ENCODE measurements around the gene GTF2H3. TPM values are rescaled to one million over a fixed set of nuclear protein-coding genes. Genes with fewer than 3 reads are reported as not detected.

The GTF2H3 gene
- total and polyA plus RNA-seq, 2 experiments from 2014 or later, result 10.5 to 27.7 TPM

GRCh38 chr12:123591702-123592481 lies 41.7 kb upstream of the GTF2H3 start:
- Mint-ChIP-seq H3K4me3 (no peak overlapping the region), H3K27ac (no peak overlapping the region), H3K9me3 (no peaks in the 10 kb centered on the region), H3K27me3 (ENCODE audit: insufficient read depth, low read depth, poor library complexity) (peaks cover 2% of the 10 kb centered on the region), H3K4me1 (no peaks in the 10 kb centered on the region), H3K36me3 (ENCODE audit: low read depth) (peaks cover 69% of the 10 kb centered on the region)
- ATAC-seq, result no peak
- Histone ChIP-seq H3K4me1 (ENCODE audit: insufficient read depth) (no peaks in the 10 kb centered on the region), H3K79me2 (replicated peaks; ENCODE audit: insufficient read depth) (peaks cover 86% of the 10 kb centered on the region), H3K4me2 (no peak overlapping the region), H3K27ac (ENCODE audit: low read depth) (no peak overlapping the region), H3K4me3 (no peak overlapping the region), H3F3A (replicated peaks; ENCODE audit: low read depth) (0 out of 2 replicates have a peak, but pooled peaks cover 3% of the 10 kb centered on the region), H2AFZ (no peak overlapping the region), H3K27me3 (ENCODE audit: insufficient read depth) (no peaks in the 10 kb centered on the region), H4K20me1 (replicated peaks; ENCODE audit: insufficient read depth) (peaks cover 56% of the 10 kb centered on the region), H3K36me3 (ENCODE audit: insufficient read depth) (peaks cover 70% of the 10 kb centered on the region), H3K9me2 (ENCODE audit: insufficient read depth) (no peaks in the 10 kb centered on the region)
- TF ChIP-seq, protein P1, sequence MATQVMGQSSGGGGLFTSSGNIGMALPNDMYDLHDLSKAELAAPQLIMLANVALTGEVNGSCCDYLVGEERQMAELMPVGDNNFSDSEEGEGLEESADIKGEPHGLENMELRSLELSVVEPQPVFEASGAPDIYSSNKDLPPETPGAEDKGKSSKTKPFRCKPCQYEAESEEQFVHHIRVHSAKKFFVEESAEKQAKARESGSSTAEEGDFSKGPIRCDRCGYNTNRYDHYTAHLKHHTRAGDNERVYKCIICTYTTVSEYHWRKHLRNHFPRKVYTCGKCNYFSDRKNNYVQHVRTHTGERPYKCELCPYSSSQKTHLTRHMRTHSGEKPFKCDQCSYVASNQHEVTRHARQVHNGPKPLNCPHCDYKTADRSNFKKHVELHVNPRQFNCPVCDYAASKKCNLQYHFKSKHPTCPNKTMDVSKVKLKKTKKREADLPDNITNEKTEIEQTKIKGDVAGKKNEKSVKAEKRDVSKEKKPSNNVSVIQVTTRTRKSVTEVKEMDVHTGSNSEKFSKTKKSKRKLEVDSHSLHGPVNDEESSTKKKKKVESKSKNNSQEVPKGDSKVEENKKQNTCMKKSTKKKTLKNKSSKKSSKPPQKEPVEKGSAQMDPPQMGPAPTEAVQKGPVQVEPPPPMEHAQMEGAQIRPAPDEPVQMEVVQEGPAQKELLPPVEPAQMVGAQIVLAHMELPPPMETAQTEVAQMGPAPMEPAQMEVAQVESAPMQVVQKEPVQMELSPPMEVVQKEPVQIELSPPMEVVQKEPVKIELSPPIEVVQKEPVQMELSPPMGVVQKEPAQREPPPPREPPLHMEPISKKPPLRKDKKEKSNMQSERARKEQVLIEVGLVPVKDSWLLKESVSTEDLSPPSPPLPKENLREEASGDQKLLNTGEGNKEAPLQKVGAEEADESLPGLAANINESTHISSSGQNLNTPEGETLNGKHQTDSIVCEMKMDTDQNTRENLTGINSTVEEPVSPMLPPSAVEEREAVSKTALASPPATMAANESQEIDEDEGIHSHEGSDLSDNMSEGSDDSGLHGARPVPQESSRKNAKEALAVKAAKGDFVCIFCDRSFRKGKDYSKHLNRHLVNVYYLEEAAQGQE (IDR thresholded peaks at IDR 0.05; ENCODE audit: unreplicated experiment), result no peak
- TF ChIP-seq CREB1 (CRISPR knock-in tag; IDR thresholded peaks at IDR 0.05; ENCODE audit: low read depth), result no peak
- TF ChIP-seq, protein P2, sequence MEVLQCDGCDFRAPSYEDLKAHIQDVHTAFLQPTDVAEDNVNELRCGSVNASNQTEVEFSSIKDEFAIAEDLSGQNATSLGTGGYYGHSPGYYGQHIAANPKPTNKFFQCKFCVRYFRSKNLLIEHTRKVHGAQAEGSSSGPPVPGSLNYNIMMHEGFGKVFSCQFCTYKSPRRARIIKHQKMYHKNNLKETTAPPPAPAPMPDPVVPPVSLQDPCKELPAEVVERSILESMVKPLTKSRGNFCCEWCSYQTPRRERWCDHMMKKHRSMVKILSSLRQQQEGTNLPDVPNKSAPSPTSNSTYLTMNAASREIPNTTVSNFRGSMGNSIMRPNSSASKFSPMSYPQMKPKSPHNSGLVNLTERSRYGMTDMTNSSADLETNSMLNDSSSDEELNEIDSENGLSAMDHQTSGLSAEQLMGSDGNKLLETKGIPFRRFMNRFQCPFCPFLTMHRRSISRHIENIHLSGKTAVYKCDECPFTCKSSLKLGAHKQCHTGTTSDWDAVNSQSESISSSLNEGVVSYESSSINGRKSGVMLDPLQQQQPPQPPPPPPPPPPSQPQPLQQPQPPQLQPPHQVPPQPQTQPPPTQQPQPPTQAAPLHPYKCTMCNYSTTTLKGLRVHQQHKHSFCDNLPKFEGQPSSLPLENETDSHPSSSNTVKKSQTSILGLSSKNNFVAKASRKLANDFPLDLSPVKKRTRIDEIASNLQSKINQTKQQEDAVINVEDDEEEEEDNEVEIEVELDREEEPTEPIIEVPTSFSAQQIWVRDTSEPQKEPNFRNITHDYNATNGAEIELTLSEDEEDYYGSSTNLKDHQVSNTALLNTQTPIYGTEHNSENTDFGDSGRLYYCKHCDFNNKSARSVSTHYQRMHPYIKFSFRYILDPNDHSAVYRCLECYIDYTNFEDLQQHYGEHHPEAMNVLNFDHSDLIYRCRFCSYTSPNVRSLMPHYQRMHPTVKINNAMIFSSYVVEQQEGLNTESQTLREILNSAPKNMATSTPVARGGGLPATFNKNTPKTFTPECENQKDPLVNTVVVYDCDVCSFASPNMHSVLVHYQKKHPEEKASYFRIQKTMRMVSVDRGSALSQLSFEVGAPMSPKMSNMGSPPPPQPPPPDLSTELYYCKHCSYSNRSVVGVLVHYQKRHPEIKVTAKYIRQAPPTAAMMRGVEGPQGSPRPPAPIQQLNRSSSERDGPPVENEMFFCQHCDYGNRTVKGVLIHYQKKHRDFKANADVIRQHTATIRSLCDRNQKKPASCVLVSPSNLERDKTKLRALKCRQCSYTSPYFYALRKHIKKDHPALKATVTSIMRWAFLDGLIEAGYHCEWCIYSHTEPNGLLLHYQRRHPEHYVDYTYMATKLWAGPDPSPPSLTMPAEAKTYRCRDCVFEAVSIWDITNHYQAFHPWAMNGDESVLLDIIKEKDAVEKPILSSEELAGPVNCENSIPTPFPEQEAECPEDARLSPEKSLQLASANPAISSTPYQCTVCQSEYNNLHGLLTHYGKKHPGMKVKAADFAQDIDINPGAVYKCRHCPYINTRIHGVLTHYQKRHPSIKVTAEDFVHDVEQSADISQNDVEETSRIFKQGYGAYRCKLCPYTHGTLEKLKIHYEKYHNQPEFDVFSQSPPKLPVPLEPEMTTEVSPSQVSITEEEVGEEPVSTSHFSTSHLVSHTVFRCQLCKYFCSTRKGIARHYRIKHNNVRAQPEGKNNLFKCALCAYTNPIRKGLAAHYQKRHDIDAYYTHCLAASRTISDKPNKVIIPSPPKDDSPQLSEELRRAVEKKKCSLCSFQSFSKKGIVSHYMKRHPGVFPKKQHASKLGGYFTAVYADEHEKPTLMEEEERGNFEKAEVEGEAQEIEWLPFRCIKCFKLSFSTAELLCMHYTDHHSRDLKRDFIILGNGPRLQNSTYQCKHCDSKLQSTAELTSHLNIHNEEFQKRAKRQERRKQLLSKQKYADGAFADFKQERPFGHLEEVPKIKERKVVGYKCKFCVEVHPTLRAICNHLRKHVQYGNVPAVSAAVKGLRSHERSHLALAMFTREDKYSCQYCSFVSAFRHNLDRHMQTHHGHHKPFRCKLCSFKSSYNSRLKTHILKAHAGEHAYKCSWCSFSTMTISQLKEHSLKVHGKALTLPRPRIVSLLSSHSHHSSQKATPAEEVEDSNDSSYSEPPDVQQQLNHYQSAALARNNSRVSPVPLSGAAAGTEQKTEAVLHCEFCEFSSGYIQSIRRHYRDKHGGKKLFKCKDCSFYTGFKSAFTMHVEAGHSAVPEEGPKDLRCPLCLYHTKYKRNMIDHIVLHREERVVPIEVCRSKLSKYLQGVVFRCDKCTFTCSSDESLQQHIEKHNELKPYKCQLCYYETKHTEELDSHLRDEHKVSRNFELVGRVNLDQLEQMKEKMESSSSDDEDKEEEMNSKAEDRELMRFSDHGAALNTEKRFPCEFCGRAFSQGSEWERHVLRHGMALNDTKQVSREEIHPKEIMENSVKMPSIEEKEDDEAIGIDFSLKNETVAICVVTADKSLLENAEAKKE (CRISPR knock-in tag; IDR thresholded peaks at IDR 0.05), result no peak
- no peak for TF ChIP-seq ZNF114 (CRISPR knock-in tag; IDR thresholded peaks at IDR 0.05)
- no peak for TF ChIP-seq POLR2AphosphoS5 (IDR thresholded peaks at IDR 0.05; ENCODE audit: low read depth)
- no peak for TF ChIP-seq EZH2phosphoT487 (IDR thresholded peaks at IDR 0.05; ENCODE audit: unreplicated experiment)
- TF ChIP-seq ZNF331 (CRISPR knock-in tag; IDR thresholded peaks at IDR 0.05; ENCODE audit: low read depth), result no peak
- no peak for TF ChIP-seq NANOG (IDR thresholded peaks at IDR 0.05; ENCODE audit: borderline replicate concordance)
- no peak for TF ChIP-seq EZH2 (IDR thresholded peaks at IDR 0.05; ENCODE audit: low read depth, unreplicated experiment)
- TF ChIP-seq JUNB (IDR thresholded peaks at IDR 0.05; ENCODE audit: unreplicated experiment), result no peak
- TF ChIP-seq, protein P3, sequence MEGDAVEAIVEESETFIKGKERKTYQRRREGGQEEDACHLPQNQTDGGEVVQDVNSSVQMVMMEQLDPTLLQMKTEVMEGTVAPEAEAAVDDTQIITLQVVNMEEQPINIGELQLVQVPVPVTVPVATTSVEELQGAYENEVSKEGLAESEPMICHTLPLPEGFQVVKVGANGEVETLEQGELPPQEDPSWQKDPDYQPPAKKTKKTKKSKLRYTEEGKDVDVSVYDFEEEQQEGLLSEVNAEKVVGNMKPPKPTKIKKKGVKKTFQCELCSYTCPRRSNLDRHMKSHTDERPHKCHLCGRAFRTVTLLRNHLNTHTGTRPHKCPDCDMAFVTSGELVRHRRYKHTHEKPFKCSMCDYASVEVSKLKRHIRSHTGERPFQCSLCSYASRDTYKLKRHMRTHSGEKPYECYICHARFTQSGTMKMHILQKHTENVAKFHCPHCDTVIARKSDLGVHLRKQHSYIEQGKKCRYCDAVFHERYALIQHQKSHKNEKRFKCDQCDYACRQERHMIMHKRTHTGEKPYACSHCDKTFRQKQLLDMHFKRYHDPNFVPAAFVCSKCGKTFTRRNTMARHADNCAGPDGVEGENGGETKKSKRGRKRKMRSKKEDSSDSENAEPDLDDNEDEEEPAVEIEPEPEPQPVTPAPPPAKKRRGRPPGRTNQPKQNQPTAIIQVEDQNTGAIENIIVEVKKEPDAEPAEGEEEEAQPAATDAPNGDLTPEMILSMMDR (conservative IDR thresholded peaks at IDR 0.05; ENCODE audit: low read depth in 2 of 2), result no peak
- no peak for TF ChIP-seq STAT1 (IDR thresholded peaks at IDR 0.05; ENCODE audit: unreplicated experiment)
- TF ChIP-seq, protein P4, sequence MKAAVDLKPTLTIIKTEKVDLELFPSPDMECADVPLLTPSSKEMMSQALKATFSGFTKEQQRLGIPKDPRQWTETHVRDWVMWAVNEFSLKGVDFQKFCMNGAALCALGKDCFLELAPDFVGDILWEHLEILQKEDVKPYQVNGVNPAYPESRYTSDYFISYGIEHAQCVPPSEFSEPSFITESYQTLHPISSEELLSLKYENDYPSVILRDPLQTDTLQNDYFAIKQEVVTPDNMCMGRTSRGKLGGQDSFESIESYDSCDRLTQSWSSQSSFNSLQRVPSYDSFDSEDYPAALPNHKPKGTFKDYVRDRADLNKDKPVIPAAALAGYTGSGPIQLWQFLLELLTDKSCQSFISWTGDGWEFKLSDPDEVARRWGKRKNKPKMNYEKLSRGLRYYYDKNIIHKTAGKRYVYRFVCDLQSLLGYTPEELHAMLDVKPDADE (IDR thresholded peaks at IDR 0.05), result no peak
- no peak for DNase-seq (ENCODE audit: low spot score)

All from GM23338 (cell line).